NB4 (cell line): ENCODE results near the gene NXPH1.

Source experiments
- MYC ChIP-seq: IDR thresholded peaks from 2 replicates; pipeline ENCODE4 v1.6.1; 2011; ENCODE audit warnings: low read depth, low read length
- POLR2A ChIP-seq: IDR thresholded peaks from 2 replicates; pipeline ENCODE4 v1.6.1; 2011; ENCODE audit warnings: mild to moderate bottlenecking; ENCODE audit not compliant: insufficient read length; ENCODE audit errors: extremely low read depth
- TF ChIP-seq, protein P1 (sequence below): IDR thresholded peaks from one replicate; pipeline ENCODE4 v1.5.1; 2012; ENCODE audit warnings: low read depth, low read length
- TF ChIP-seq, protein P2 (sequence below): IDR thresholded peaks from 2 replicates; pipeline ENCODE4 v1.6.1; 2011; ENCODE audit warnings: low read depth, low read length

GRCh38 chr7:8605221-8605620, 171.8 kb downstream of the NXPH1 start:
- TF ChIP-seq, protein P1, sequence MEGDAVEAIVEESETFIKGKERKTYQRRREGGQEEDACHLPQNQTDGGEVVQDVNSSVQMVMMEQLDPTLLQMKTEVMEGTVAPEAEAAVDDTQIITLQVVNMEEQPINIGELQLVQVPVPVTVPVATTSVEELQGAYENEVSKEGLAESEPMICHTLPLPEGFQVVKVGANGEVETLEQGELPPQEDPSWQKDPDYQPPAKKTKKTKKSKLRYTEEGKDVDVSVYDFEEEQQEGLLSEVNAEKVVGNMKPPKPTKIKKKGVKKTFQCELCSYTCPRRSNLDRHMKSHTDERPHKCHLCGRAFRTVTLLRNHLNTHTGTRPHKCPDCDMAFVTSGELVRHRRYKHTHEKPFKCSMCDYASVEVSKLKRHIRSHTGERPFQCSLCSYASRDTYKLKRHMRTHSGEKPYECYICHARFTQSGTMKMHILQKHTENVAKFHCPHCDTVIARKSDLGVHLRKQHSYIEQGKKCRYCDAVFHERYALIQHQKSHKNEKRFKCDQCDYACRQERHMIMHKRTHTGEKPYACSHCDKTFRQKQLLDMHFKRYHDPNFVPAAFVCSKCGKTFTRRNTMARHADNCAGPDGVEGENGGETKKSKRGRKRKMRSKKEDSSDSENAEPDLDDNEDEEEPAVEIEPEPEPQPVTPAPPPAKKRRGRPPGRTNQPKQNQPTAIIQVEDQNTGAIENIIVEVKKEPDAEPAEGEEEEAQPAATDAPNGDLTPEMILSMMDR: no peak
- TF ChIP-seq POLR2A (no peak), MYC (no peak)
- TF ChIP-seq, protein P2, sequence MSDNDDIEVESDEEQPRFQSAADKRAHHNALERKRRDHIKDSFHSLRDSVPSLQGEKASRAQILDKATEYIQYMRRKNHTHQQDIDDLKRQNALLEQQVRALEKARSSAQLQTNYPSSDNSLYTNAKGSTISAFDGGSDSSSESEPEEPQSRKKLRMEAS: no peak
